NCI-H345 treated with DMSO at 0.1 percent for 48 hours (cell line): ENCODE results near the gene SELENOS.

Source experiments
- DNase-seq: peaks from one replicate; lab custom pipeline; 2025; ENCODE audit not compliant: unreplicated experiment; lab: John Stamatoyannopoulos, UW

SELENOS gene

GRCh38 chr15:101225658-101226057 is 51.6 kb downstream of the SELENOS start:
- no peak for DNase-seq
